Measurements from ENCODE around the gene TBC1D22A.
"Not testable (repeated sequence)": the region's sequence is repeated elsewhere in the genome, so short reads cannot be mapped to it uniquely, and the experiment has no call there.

Gene TBC1D22A

GRCh38 chr22:47166446-47167016 is 404.1 kb downstream of the TBC1D22A start:
- DNase-seq = no peak

GRCh38 chr22:47167056-47167455 is 404.6 kb downstream of the TBC1D22A start:
- no peak for DNase-seq

GRCh38 chr22:47167921-47168320 is 405.5 kb downstream of the TBC1D22A start:
- DNase-seq = not testable (repeated sequence)

GRCh38 chr22:47168441-47168840 is 406.0 kb downstream of the TBC1D22A start:
- no peak for DNase-seq

- no peak for DNase-seq
These were observed 406.7 kb downstream of the TBC1D22A start for GRCh38 chr22:47168900-47169800.

- no peak for DNase-seq
These were observed 407.3 kb downstream of the TBC1D22A start for GRCh38 chr22:47169801-47170140.

GRCh38 chr22:47170511-47171440 is 408.3 kb downstream of the TBC1D22A start:
- DNase-seq = not testable (repeated sequence)

- no peak for DNase-seq
These were observed 409.2 kb downstream of the TBC1D22A start for GRCh38 chr22:47171441-47172221.

- DNase-seq = no peak
These were observed 410.5 kb downstream of the TBC1D22A start for GRCh38 chr22:47172771-47173534.

- no peak for DNase-seq
These were observed 411.1 kb downstream of the TBC1D22A start for GRCh38 chr22:47173535-47174021.

GRCh38 chr22:47174096-47174495 is 411.6 kb downstream of the TBC1D22A start:
- no peak for DNase-seq

- no peak for DNase-seq
These were observed 412.2 kb downstream of the TBC1D22A start for GRCh38 chr22:47174671-47175112.

- no peak for DNase-seq
These were observed 412.9 kb downstream of the TBC1D22A start for GRCh38 chr22:47175151-47176025.

- DNase-seq = no peak
These were observed 413.6 kb downstream of the TBC1D22A start for GRCh38 chr22:47176026-47176389.

GRCh38 chr22:47176573-47177333 is 414.3 kb downstream of the TBC1D22A start:
- no peak for DNase-seq

GRCh38 chr22:47177334-47177815 is 414.9 kb downstream of the TBC1D22A start:
- no peak for DNase-seq

GRCh38 chr22:47178339-47178738 is 415.9 kb downstream of the TBC1D22A start:
- DNase-seq = no peak

GRCh38 chr22:47180796-47181195 is 418.3 kb downstream of the TBC1D22A start:
- no peak for DNase-seq

GRCh38 chr22:47187176-47187957 is 424.9 kb downstream of the TBC1D22A start:
- no peak for DNase-seq

Data from DMS79 (cell line).